ENCODE results near the gene APCDD1.
"Not testable (repeated sequence)": the region's sequence is repeated elsewhere in the genome, so short reads cannot be mapped to it uniquely, and the experiment has no call there.

APCDD1 gene

DNA sequence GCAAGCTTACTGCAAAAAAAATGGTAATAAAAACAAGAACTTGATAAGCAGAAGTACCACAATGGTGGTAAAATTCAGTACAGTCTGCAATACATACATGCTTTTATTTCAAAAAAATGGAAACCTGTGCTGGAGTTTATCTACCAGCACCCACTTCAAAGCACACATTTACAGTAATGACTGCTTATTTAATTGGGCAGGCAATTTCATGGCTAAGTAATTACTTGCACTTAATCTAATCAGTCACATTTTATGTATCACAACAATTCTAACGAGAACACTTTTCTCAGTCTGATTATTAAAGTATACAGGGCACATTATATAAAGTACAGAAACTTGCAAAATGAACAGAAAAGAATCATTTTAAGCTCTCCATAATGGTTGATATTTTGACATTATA, 5.2 kb downstream of the APCDD1 start:
- no peak overlapping the region for H3K4me3 ChIP-seq (ENCODE audit: low read depth, low read length)
- TF ChIP-seq, protein P1, sequence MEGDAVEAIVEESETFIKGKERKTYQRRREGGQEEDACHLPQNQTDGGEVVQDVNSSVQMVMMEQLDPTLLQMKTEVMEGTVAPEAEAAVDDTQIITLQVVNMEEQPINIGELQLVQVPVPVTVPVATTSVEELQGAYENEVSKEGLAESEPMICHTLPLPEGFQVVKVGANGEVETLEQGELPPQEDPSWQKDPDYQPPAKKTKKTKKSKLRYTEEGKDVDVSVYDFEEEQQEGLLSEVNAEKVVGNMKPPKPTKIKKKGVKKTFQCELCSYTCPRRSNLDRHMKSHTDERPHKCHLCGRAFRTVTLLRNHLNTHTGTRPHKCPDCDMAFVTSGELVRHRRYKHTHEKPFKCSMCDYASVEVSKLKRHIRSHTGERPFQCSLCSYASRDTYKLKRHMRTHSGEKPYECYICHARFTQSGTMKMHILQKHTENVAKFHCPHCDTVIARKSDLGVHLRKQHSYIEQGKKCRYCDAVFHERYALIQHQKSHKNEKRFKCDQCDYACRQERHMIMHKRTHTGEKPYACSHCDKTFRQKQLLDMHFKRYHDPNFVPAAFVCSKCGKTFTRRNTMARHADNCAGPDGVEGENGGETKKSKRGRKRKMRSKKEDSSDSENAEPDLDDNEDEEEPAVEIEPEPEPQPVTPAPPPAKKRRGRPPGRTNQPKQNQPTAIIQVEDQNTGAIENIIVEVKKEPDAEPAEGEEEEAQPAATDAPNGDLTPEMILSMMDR (IDR thresholded peaks at IDR 0.05; ENCODE audit: low read depth, low read length, missing control alignments), result no peak
- DNase-seq (ENCODE audit: low read depth), result no peak

- TF ChIP-seq, protein P1 (IDR thresholded peaks at IDR 0.05; ENCODE audit: low read depth, low read length, missing control alignments), result no peak
- H3K4me3 ChIP-seq (ENCODE audit: low read depth, low read length), result no peak overlapping the region
- DNase-seq (ENCODE audit: low read depth), result no peak
Observed at GRCh38 chr18:10460414-10461018, 6.1 kb downstream of the APCDD1 start.

- no peak overlapping the region for H3K4me3 ChIP-seq (ENCODE audit: low read depth, low read length)
- TF ChIP-seq, protein P1 (IDR thresholded peaks at IDR 0.05; ENCODE audit: low read depth, low read length, missing control alignments), result no peak
- no peak for DNase-seq (ENCODE audit: low read depth)
Observed at GRCh38 chr18:10461989-10462388, 7.6 kb downstream of the APCDD1 start.

DNA sequence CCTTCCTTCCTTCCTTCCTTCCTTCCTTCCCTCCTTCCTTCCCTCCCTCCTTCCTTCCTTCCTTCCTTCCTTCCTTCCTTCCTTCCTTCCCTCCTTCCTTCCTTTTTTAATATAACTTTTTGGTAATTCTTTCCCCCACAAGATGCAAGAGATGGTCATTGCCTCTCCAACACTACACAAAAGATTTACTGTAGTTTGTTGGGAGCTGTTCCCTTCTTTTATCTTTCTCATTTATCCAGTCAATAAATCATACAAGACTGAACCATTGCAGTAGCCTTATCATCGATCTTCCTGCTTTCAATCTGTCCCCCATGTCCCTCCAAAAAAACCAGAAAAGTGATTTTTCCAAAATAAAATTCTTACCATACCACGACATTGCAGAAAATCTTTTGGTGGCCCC, 8.2 kb downstream of the APCDD1 start:
- TF ChIP-seq, protein P1 (IDR thresholded peaks at IDR 0.05; ENCODE audit: low read depth, low read length, missing control alignments), result no peak
- no peak for DNase-seq (ENCODE audit: low read depth)
- H3K4me3 ChIP-seq (ENCODE audit: low read depth, low read length), result no peak overlapping the region

GRCh38 chr18:10463096-10463495, 8.7 kb downstream of the APCDD1 start:
- no peak for DNase-seq (ENCODE audit: low read depth)
- H3K4me3 ChIP-seq (ENCODE audit: low read depth, low read length), result no peak overlapping the region
- TF ChIP-seq, protein P1 (IDR thresholded peaks at IDR 0.05; ENCODE audit: low read depth, low read length, missing control alignments), result no peak

DNA sequence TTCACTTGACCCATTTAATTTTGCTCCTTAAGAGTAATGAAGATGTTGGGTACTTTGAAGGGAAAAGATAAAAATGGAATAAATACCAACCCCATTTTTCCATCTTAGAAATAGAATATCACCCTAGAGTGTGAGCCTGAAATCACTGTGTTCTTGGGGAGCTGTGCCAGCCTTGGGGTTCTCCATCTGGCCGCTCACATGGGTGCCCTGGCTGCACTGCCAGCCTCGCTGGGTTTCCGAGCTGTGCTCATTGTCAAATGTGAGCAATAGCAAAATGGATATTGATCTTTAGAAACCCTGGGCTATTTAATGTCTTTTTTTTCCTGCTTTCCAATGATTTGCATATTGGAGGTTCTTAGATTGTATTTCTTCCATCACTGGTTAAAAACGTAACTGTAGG, 9.3 kb downstream of the APCDD1 start:
- no peak for DNase-seq (ENCODE audit: low read depth)
- no peak overlapping the region for H3K4me3 ChIP-seq (ENCODE audit: low read depth, low read length)
- TF ChIP-seq, protein P1 (IDR thresholded peaks at IDR 0.05; ENCODE audit: low read depth, low read length, missing control alignments), result no peak

GRCh38 chr18:10464161-10464648, 9.8 kb downstream of the APCDD1 start:
- not testable (repeated sequence) for H3K4me3 ChIP-seq (ENCODE audit: low read depth, low read length); DNase-seq (ENCODE audit: low read depth)

Measured in GM12864 (cell line).